OCI-LY1 (cell line): ENCODE measurements around the gene DTX3L.

Source experiments
- H2AFZ ChIP-seq: fragments of 200-600 bp; sonication (generic), shearing (Covaris generic); 2 replicates; pipeline ENCODE4 v1.6.0; 2014; ENCODE audit warnings: antibody characterized with exemption, mild to moderate bottlenecking, low read length
- H3F3A ChIP-seq: fragments of 200-600 bp; sonication (generic), shearing (Covaris generic); 2 replicates; pipeline ENCODE4 v1.6.0; 2014; ENCODE audit warnings: mild to moderate bottlenecking, antibody characterized with exemption, low read length, moderate library complexity; ENCODE audit not compliant: insufficient read depth
- H3K27ac ChIP-seq: fragments of 200-600 bp; sonication (generic); 2 replicates; pipeline ENCODE4 v1.5.1; 2014; ENCODE audit warnings: low read length, mixed run types, mild to moderate bottlenecking, low read depth; ENCODE audit not compliant: poor library complexity, severe bottlenecking
- H3K27me3 ChIP-seq: fragments of 200-600 bp; sonication (generic); 2 replicates; pipeline ENCODE4 v1.6.0; 2014; ENCODE audit warnings: antibody characterized with exemption, mild to moderate bottlenecking, low read length, moderate library complexity; ENCODE audit not compliant: insufficient read depth
- H3K36me3 ChIP-seq: fragments of 200-600 bp; sonication (generic); 2 replicates; pipeline ENCODE4 v1.6.1; 2014; ENCODE audit warnings: mild to moderate bottlenecking, antibody characterized with exemption, low read length, moderate library complexity, mixed read lengths; ENCODE audit not compliant: insufficient read depth
- H3K4me1 ChIP-seq: fragments of 200-600 bp; sonication (generic); 2 replicates; pipeline ENCODE4 v1.5.1; 2014; ENCODE audit warnings: mild to moderate bottlenecking, low read length, moderate library complexity; ENCODE audit not compliant: insufficient read depth, severe bottlenecking
- H3K4me2 ChIP-seq: fragments of 200-600 bp; sonication (generic), shearing (Covaris generic); 2 replicates; pipeline ENCODE4 v1.6.1; 2014; ENCODE audit warnings: low read length
- H3K4me3 ChIP-seq: fragments of 200-600 bp; sonication (generic); 2 replicates; pipeline ENCODE4 v1.5.1; 2014; ENCODE audit warnings: low read length, low read depth, mild to moderate bottlenecking, mixed read lengths; ENCODE audit not compliant: poor library complexity, severe bottlenecking
- H3K79me2 ChIP-seq: fragments of 200-600 bp; shearing (Covaris generic); 2 replicates; pipeline ENCODE4 v1.6.1; 2016; ENCODE audit warnings: mixed run types, low read length, mixed read lengths; ENCODE audit not compliant: insufficient read depth
- H3K9ac ChIP-seq: fragments of 200-600 bp; sonication (generic), shearing (Covaris generic); 2 replicates; pipeline ENCODE4 v1.6.1; 2014; ENCODE audit warnings: mild to moderate bottlenecking, low read length, mixed read lengths
- H3K9me2 ChIP-seq: fragments of 200-600 bp; sonication (generic), shearing (Covaris generic); 2 replicates; pipeline ENCODE4 v1.6.1; 2014; ENCODE audit warnings: low read depth, mild to moderate bottlenecking, low read length, mixed read lengths
- H3K9me3 ChIP-seq: fragments of 200-600 bp; shearing (Covaris generic); 2 replicates; pipeline ENCODE4 v1.6.1; 2014; ENCODE audit warnings: low read length, mixed read lengths
- H4K20me1 ChIP-seq: fragments of 200-600 bp; sonication (generic), shearing (Covaris generic); 2 replicates; pipeline ENCODE4 v1.6.0; 2016; ENCODE audit warnings: mild to moderate bottlenecking, low read length; ENCODE audit not compliant: insufficient read depth
- CTCF ChIP-seq: fragments of 200-600 bp; sonication (generic), shearing (Covaris generic); IDR thresholded peaks from 2 replicates; pipeline ENCODE4 v1.5.1; 2017; ENCODE audit warnings: mild to moderate bottlenecking, antibody characterized with exemption, low read length, moderate library complexity, mixed read lengths
- EZH2 ChIP-seq: fragments of 200-600 bp; sonication (generic), shearing (Covaris generic); IDR thresholded peaks from 2 replicates; pipeline ENCODE4 v1.8.0; 2017; ENCODE audit warnings: borderline replicate concordance, mixed run types, mild to moderate bottlenecking, antibody characterized with exemption, low read length, moderate library complexity, mixed read lengths

Gene DTX3L

GRCh38 chr3:122581622-122582021 is 17.5 kb downstream of the DTX3L start:
- Histone ChIP-seq H3K27ac (no peak overlapping the region), H3K36me3 (no peaks in the 10 kb centered on the region), H3K4me3 (no peak overlapping the region), H3F3A (no peaks in the 10 kb centered on the region), H4K20me1 (no peaks in the 10 kb centered on the region), H3K9ac (no peak overlapping the region), H3K9me3 (peaks cover 24% of the 10 kb centered on the region), H3K9me2 (no peaks in the 10 kb centered on the region), H3K79me2 (no peaks in the 10 kb centered on the region), H3K4me1 (peaks cover 23% of the 10 kb centered on the region), H3K4me2 (no peak overlapping the region), H3K27me3 (no peaks in the 10 kb centered on the region), H2AFZ (no peak overlapping the region)
- no peak for TF ChIP-seq EZH2
- no peak for TF ChIP-seq CTCF

- Histone ChIP-seq H4K20me1 (no peaks in the 10 kb centered on the region), H3K36me3 (no peaks in the 10 kb centered on the region), H3K4me1 (peaks cover 15% of the 10 kb centered on the region), H3K9me3 (peaks cover 24% of the 10 kb centered on the region), H3K4me3 (no peak overlapping the region), H3K27me3 (no peaks in the 10 kb centered on the region), H2AFZ (no peak overlapping the region), H3K79me2 (no peaks in the 10 kb centered on the region), H3K4me2 (no peak overlapping the region), H3K27ac (no peak overlapping the region), H3K9ac (no peak overlapping the region), H3K9me2 (no peaks in the 10 kb centered on the region), H3F3A (no peaks in the 10 kb centered on the region)
- TF ChIP-seq EZH2 = no peak
- TF ChIP-seq CTCF = no peak
Observed at GRCh38 chr3:122582390-122582789, 18.3 kb downstream of the DTX3L start.

- no peaks in the 10 kb centered on the region for H3K36me3 ChIP-seq
- no peaks in the 10 kb centered on the region for H4K20me1 ChIP-seq
- peaks cover 12% of the 10 kb centered on the region for H3K4me1 ChIP-seq
- H3F3A ChIP-seq = no peaks in the 10 kb centered on the region
- no peaks in the 10 kb centered on the region for H3K79me2 ChIP-seq
- peaks cover 23% of the 10 kb centered on the region for H3K9me3 ChIP-seq
- H3K9me2 ChIP-seq = no peaks in the 10 kb centered on the region; the same call in 1 of the 2 replicates
- no peak overlapping the region for H3K4me2 ChIP-seq
- TF ChIP-seq EZH2 (no peak), CTCF (no peak)
- H2AFZ ChIP-seq = no peak overlapping the region
- no peaks in the 10 kb centered on the region for H3K27me3 ChIP-seq
- no peak overlapping the region for H3K4me3 ChIP-seq
- no peak overlapping the region for H3K9ac ChIP-seq
- no peak overlapping the region for H3K27ac ChIP-seq
Observed at GRCh38 chr3:122586098-122586497, 22.0 kb downstream of the DTX3L start.
